Mesothelial cell of epicardium (in vitro differentiated cells): ENCODE data around the gene FRMD1. TPM values are rescaled to one million over a fixed set of nuclear protein-coding genes. Genes with fewer than 3 reads are reported as not detected.

Experiments used
- DNase-seq, 2 experiments: peaks; one replicate each; pipeline ENCODE4 v3.0.0; 2021; ENCODE audit warnings: low spot score in 2 of 2; ENCODE audit not compliant: unreplicated experiment in 2 of 2
- H3K27ac Mint-ChIP-seq: 2 replicates; pipeline ENCODE4 v1.8.0; 2021; ENCODE audit warnings: mixed read lengths
- H3K27me3 Mint-ChIP-seq: 2 replicates; pipeline ENCODE4 v1.8.0; 2021; ENCODE audit warnings: low read depth, mixed read lengths
- H3K36me3 Mint-ChIP-seq: 2 replicates; pipeline ENCODE4 v1.8.0; 2021; ENCODE audit warnings: mixed read lengths
- H3K4me1 Mint-ChIP-seq: 2 replicates; pipeline ENCODE4 v1.8.0; 2021; ENCODE audit warnings: mixed read lengths
- H3K4me3 Mint-ChIP-seq: 2 replicates; pipeline ENCODE4 v1.8.0; 2021; ENCODE audit warnings: mild to moderate bottlenecking, moderate library complexity, mixed read lengths
- H3K9me3 Mint-ChIP-seq: 2 replicates; pipeline ENCODE4 v1.8.0; 2021; ENCODE audit warnings: mixed read lengths
- total RNA-seq: library from RNA; stranded (reverse); gene quantifications from 3 replicates; pipeline ENCODE4 v1.2.1, GENCODE V29; 2021
- TF ChIP-seq, protein P1 (sequence below): fragments of 200-600 bp; sonication (generic); IDR thresholded peaks from one replicate; pipeline ENCODE4 v1.5.0; 2021; ENCODE audit warnings: antibody characterized with exemption; ENCODE audit not compliant: unreplicated experiment

Gene FRMD1
- total RNA-seq, 1 donor from 2014 or later: not detected

DNA sequence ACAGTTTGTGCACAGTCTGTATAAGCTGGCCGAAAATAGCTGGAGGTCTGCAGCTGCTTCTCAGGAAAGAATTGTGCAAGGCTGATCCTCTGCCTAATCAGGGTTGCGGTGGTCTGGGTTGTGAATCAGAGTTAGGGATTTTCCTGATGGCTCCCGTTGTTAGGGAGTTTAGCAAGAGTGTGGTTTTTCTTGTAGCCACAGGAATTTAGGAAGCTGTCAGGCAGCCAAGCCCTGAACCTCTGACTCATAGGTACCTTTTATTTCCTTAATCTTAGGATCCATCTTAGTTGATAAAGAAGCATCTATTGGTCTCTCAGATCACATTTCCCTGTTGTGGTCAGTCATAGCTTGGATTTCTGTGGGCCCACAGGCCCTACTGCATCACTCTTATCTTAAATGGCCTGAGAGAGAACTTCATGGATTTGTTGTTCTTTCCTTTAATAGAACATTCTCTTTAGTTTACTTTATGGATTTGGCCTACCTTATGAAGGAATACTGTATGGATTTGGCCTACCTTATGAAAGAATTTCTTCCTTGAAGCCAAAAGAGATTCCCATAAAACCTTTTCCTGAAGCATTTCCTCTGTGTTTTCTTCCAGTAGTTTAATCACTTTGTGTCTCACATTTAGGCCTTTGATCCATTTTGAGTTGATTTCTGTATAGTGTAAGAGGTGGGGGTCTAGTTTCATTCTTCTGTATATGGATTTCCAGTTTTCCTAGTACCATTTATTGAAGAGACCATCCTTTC lies 71.2 kb downstream of the FRMD1 start:
- Mint-ChIP-seq H3K4me1 (peaks cover 7% of the 10 kb centered on the region), H3K4me3 (no peak overlapping the region), H3K27ac (peak overlapping the region; percentile 68), H3K9me3 (peaks cover 44% of the 10 kb centered on the region), H3K36me3 (peaks cover 8% of the 10 kb centered on the region), H3K27me3 (no peaks in the 10 kb centered on the region)
- DNase-seq: no peak
- TF ChIP-seq, protein P1, sequence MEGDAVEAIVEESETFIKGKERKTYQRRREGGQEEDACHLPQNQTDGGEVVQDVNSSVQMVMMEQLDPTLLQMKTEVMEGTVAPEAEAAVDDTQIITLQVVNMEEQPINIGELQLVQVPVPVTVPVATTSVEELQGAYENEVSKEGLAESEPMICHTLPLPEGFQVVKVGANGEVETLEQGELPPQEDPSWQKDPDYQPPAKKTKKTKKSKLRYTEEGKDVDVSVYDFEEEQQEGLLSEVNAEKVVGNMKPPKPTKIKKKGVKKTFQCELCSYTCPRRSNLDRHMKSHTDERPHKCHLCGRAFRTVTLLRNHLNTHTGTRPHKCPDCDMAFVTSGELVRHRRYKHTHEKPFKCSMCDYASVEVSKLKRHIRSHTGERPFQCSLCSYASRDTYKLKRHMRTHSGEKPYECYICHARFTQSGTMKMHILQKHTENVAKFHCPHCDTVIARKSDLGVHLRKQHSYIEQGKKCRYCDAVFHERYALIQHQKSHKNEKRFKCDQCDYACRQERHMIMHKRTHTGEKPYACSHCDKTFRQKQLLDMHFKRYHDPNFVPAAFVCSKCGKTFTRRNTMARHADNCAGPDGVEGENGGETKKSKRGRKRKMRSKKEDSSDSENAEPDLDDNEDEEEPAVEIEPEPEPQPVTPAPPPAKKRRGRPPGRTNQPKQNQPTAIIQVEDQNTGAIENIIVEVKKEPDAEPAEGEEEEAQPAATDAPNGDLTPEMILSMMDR: no peak

- peaks cover 3% of the 10 kb centered on the region for H3K36me3 Mint-ChIP-seq
- TF ChIP-seq, protein P1: no peak
- peaks cover 7% of the 10 kb centered on the region for H3K4me1 Mint-ChIP-seq
- peaks cover 29% of the 10 kb centered on the region for H3K9me3 Mint-ChIP-seq
- H3K4me3 Mint-ChIP-seq: no peak overlapping the region
- DNase-seq: no peak
- no peak overlapping the region for H3K27ac Mint-ChIP-seq
- H3K27me3 Mint-ChIP-seq: no peaks in the 10 kb centered on the region
Observed at GRCh38 chr6:168005796-168006195, 73.2 kb downstream of the FRMD1 start.

GRCh38 chr6:168004945-168005344 lies 74.1 kb downstream of the FRMD1 start:
- H3K4me3 Mint-ChIP-seq: no peak overlapping the region
- peaks cover 2% of the 10 kb centered on the region for H3K36me3 Mint-ChIP-seq
- H3K9me3 Mint-ChIP-seq: peaks cover 21% of the 10 kb centered on the region
- no peaks in the 10 kb centered on the region for H3K27me3 Mint-ChIP-seq
- H3K27ac Mint-ChIP-seq: no peak overlapping the region
- TF ChIP-seq, protein P1: no peak
- DNase-seq: no peak
- H3K4me1 Mint-ChIP-seq: peaks cover 7% of the 10 kb centered on the region

DNA sequence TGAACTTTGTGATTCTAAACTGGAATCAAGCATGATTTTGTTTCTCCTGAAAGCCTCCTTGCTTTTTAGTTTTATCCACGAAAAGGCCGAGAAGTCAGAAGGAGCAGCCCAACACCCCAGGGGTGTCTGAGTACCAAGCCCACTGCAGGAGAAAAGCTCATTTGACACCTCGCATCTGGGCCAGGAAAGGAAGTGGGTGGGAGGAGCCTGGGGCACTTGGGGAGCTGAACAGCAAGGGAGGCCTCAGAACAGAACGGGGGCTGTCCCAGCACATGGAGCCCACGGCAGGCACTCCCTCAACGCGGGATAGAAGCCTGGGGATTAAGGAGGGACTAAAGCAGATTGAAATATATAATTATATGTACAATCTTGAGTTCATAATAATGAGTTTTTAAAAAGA lies 75.0 kb downstream of the FRMD1 start:
- no peak overlapping the region for H3K27ac Mint-ChIP-seq
- TF ChIP-seq, protein P1: no peak
- H3K9me3 Mint-ChIP-seq: peaks cover 12% of the 10 kb centered on the region
- no peak for DNase-seq
- no peaks in the 10 kb centered on the region for H3K27me3 Mint-ChIP-seq
- peaks cover 7% of the 10 kb centered on the region for H3K4me1 Mint-ChIP-seq
- H3K4me3 Mint-ChIP-seq: no peak overlapping the region
- peaks cover 2% of the 10 kb centered on the region for H3K36me3 Mint-ChIP-seq

Other genes starting within 250 kb of the FRMD1 start
- 0.47 to 1.6 TPM (median 0.95 TPM) in 3 replicates for gene KIF25, start 81.5 kb downstream of the FRMD1 start, total RNA-seq
- gene DACT2, start 240.6 kb upstream of the FRMD1 start, total RNA-seq: 7.3 to 8.0 TPM (median 7.4 TPM) in 3 replicates